K562 (cell line): ENCODE results near the gene C17orf50. TPM values are rescaled to one million over a fixed set of nuclear protein-coding genes. Genes with fewer than 3 reads are reported as not detected.

Experiments
- ARID2 ChIP-seq: fragments of 450-650 bp; IDR thresholded peaks from 2 replicates; pipeline ENCODE4 v1.6.1; 2017; ENCODE audit warnings: antibody characterized with exemption, mild to moderate bottlenecking
- CAMTA2 ChIP-seq: fragments of 250-450 bp; sonication (Bioruptor Pico); conservative IDR thresholded peaks from 2 replicates; pipeline ENCODE4 v1.5.1; 2022
- CBX2 ChIP-seq: fragments of 200-600 bp; sonication (generic); IDR thresholded peaks from one replicate; pipeline ENCODE4 v1.6.1; 2012; ENCODE audit warnings: mild to moderate bottlenecking, low read length, inconsistent platforms; ENCODE audit not compliant: insufficient read depth, poor library complexity, severe bottlenecking
- CHD4 ChIP-seq: fragments of 200-600 bp; sonication (generic); IDR thresholded peaks from 3 replicates; pipeline ENCODE4 v1.6.1; 2012; ENCODE audit warnings: low read depth, mild to moderate bottlenecking, mixed read lengths, low read length, inconsistent platforms; ENCODE audit not compliant: insufficient read depth, insufficient replicate concordance, poor library complexity, severe bottlenecking
- DACH1 ChIP-seq: fragments of 450-650 bp; IDR thresholded peaks from 2 replicates; pipeline ENCODE4 v1.6.1; 2018; ENCODE audit not compliant: partially characterized antibody
- EP300 ChIP-seq: IDR thresholded peaks from 2 replicates; pipeline ENCODE4 v1.6.1; 2012; ENCODE audit warnings: low read length, improper control_type of control experiment
- HEY1 ChIP-seq: fragments of 250-450 bp; sonication (Bioruptor Pico); IDR thresholded peaks from 2 replicates; pipeline ENCODE4 v1.5.0; 2020; ENCODE audit warnings: mild to moderate bottlenecking, moderate library complexity, borderline replicate concordance
- HIVEP1 ChIP-seq: fragments of 250-450 bp; sonication (Bioruptor Pico); IDR thresholded peaks from 2 replicates; pipeline ENCODE4 v1.4.0; 2020; ENCODE audit warnings: mild to moderate bottlenecking
- MAZ ChIP-seq, 2 experiments: fragments of 450-650 bp in 1 of 2; sonication (generic) in 1 of 2; formaldehyde crosslinking; IDR thresholded peaks in 1 of 2; conservative IDR thresholded peaks in 1 of 2; 2 replicates each; pipeline versions ENCODE4 v1.4.0 to v1.5.0; 2020; ENCODE audit warnings: mild to moderate bottlenecking in 1 of 2, missing genetic modification reagents in 1 of 2
- POLR3G ChIP-seq: IDR thresholded peaks from 2 replicates; pipeline ENCODE4 v1.6.1; 2011; ENCODE audit not compliant: insufficient read length, insufficient replicate concordance; ENCODE audit errors: extremely low read depth
- SP2 ChIP-seq: IDR thresholded peaks from 2 replicates; pipeline ENCODE4 v1.6.1; 2011; ENCODE audit warnings: mild to moderate bottlenecking, low read depth, low read length, moderate library complexity; ENCODE audit not compliant: poor library complexity, severe bottlenecking; ENCODE audit errors: extremely low read depth
- TSC22D4 ChIP-seq: fragments of 450-650 bp; IDR thresholded peaks from 2 replicates; pipeline ENCODE4 v1.6.1; 2016; ENCODE audit warnings: missing genetic modification characterization, missing biosample characterization, control low read depth
- ZBTB1 ChIP-seq: sonication (generic); formaldehyde crosslinking; IDR thresholded peaks from 2 replicates; pipeline ENCODE4 v1.8.1; 2023; ENCODE audit warnings: missing genetic modification reagents, low read depth, mild to moderate bottlenecking, borderline replicate concordance
- ZNF354B ChIP-seq: fragments of 250-450 bp; sonication (Bioruptor Pico); IDR thresholded peaks from 2 replicates; pipeline ENCODE4 v1.4.0; 2020
- ZNF785 ChIP-seq: fragments of 250-450 bp; sonication (Bioruptor Pico); IDR thresholded peaks from 2 replicates; pipeline ENCODE4 v1.4.0; 2020; ENCODE audit warnings: mild to moderate bottlenecking
- polyA plus RNA-seq, 8 experiments: library from polyadenylated mRNA; depleted of rRNA in 4 of 8; stranded (reverse) in 5 of 8; unstranded in 3 of 8; fragments of >200 nt; fragmentation: Nextera tagmentation in 2 of 8; fragmentation: Illumina TruSeq in 1 of 8; extraction: Ambion mirVana in 2 of 8; extraction: Trizol in 1 of 8; gene quantifications; 2 replicates each; pipeline versions ENCODE4 v1.2.1 to v1.2.3, GENCODE V29; 2011 to 2014; ENCODE audit warnings: inconsistent platforms in 1 of 8, missing spikeins in 1 of 8
- total RNA-seq, 7 experiments: library from RNA; depleted of rRNA in 6 of 7; stranded (reverse); fragments of >200 nt in 6 of 7; fragmentation: Illumina TruSeq in 2 of 7; extraction: Trizol in 2 of 7; gene quantifications; 2 replicates each; pipeline versions ENCODE4 v1.2.1 to v1.2.3, GENCODE V29; 2011 to 2021; ENCODE audit warnings: low replicate concordance in 1 of 7
- TF ChIP-seq, protein P1 (sequence below): fragments of 450-650 bp; IDR thresholded peaks from 2 replicates; pipeline ENCODE4 v1.7.1; 2018; ENCODE audit warnings: mild to moderate bottlenecking, low read depth; ENCODE audit not compliant: partially characterized antibody
- TF ChIP-seq, protein P2 (sequence below): fragments of 200-400 bp; formaldehyde crosslinking; IDR thresholded peaks from 2 replicates; pipeline ENCODE4 v1.6.1; 2017; ENCODE audit warnings: mild to moderate bottlenecking, low read depth, low read length, moderate library complexity
- TF ChIP-seq, protein P3 (sequence below): fragments of 250-450 bp; sonication (Bioruptor Pico); IDR thresholded peaks from 2 replicates; pipeline ENCODE4 v1.8.0; 2022; ENCODE audit warnings: inconsistent platforms, mild to moderate bottlenecking, moderate library complexity, borderline replicate concordance

The C17orf50 gene
- total and polyA plus RNA-seq, 9 of the 15 experiments (the other 6 are each of a cell fraction or from before 2014, with no cell fraction given) = not detected

DNA sequence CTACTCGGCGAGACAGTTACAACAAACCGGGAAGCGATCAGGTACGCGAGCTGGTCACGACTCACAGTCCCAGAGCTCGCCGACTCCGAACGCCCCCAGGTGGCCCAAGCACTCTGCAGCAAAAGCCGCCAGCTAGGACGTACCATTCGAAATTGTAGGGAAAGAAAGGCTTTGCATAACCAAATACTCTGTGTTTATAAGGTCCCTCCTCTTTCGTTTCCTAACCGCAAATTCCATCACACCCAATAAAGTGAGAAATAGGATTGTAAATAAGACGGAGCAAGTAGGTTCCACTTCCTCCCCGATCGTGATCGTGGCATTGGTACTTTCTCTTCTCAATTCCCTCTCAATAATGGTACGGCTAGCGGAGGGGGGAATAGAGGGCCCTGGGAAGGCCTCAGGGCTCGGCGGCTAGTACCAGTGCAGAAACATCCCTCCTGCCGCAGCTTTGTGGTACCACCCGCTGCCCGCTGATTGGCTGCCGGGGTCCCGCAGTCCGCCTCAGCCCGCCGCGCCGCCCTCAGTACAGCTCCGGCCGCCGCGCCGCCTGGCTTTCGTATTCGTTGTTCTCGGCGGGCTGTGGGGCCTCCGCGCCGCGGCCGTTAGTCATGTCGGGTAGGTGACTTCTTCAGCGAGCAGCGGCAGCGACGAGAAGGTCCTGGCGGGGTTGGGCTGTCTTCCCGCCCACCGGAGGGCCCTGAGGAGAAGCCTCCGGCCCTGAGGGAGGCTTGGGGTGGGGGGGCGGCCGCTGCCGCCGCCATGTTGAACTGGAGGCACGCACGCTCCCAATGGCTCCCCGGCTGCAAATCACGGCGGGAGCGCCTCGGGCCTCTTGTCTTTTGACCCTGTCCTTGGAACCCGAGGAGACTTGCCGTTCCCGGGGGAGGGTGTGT lies 48.5 kb downstream of the C17orf50 start, which contains the start of gene TAF15 (continued):
- TF ChIP-seq, protein P1, sequence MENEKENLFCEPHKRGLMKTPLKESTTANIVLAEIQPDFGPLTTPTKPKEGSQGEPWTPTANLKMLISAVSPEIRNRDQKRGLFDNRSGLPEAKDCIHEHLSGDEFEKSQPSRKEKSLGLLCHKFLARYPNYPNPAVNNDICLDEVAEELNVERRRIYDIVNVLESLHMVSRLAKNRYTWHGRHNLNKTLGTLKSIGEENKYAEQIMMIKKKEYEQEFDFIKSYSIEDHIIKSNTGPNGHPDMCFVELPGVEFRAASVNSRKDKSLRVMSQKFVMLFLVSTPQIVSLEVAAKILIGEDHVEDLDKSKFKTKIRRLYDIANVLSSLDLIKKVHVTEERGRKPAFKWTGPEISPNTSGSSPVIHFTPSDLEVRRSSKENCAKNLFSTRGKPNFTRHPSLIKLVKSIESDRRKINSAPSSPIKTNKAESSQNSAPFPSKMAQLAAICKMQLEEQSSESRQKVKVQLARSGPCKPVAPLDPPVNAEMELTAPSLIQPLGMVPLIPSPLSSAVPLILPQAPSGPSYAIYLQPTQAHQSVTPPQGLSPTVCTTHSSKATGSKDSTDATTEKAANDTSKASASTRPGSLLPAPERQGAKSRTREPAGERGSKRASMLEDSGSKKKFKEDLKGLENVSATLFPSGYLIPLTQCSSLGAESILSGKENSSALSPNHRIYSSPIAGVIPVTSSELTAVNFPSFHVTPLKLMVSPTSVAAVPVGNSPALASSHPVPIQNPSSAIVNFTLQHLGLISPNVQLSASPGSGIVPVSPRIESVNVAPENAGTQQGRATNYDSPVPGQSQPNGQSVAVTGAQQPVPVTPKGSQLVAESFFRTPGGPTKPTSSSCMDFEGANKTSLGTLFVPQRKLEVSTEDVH = peak; percentile 18
- TF ChIP-seq, protein P2, sequence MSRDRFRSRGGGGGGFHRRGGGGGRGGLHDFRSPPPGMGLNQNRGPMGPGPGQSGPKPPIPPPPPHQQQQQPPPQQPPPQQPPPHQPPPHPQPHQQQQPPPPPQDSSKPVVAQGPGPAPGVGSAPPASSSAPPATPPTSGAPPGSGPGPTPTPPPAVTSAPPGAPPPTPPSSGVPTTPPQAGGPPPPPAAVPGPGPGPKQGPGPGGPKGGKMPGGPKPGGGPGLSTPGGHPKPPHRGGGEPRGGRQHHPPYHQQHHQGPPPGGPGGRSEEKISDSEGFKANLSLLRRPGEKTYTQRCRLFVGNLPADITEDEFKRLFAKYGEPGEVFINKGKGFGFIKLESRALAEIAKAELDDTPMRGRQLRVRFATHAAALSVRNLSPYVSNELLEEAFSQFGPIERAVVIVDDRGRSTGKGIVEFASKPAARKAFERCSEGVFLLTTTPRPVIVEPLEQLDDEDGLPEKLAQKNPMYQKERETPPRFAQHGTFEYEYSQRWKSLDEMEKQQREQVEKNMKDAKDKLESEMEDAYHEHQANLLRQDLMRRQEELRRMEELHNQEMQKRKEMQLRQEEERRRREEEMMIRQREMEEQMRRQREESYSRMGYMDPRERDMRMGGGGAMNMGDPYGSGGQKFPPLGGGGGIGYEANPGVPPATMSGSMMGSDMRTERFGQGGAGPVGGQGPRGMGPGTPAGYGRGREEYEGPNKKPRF = no peak
- TF ChIP-seq ARID2 = no peak
- TF ChIP-seq HEY1 (CRISPR knock-in tag) = no peak
- TF ChIP-seq DACH1 = no peak
- TF ChIP-seq CBX2 = no peak
- TF ChIP-seq TSC22D4 (tag) = no peak
- no peak for TF ChIP-seq ZNF354B (CRISPR knock-in tag)
- no peak for TF ChIP-seq ZNF785 (CRISPR knock-in tag)
- no peak for TF ChIP-seq CHD4
- 0 out of 2 replicates have a peak, but pooled peaks have one; percentile 13 for TF ChIP-seq ZBTB1
- TF ChIP-seq HIVEP1 (CRISPR knock-in tag) = 0 out of 2 replicates have a peak, but pooled peaks have one; percentile 29
- TF ChIP-seq EP300 = no peak
- TF ChIP-seq MAZ (CRISPR knock-in tag; conservative IDR thresholded peaks at IDR 0.05 in 1 of 2, IDR thresholded peaks at IDR 0.05 in 1 of 2) = peak; percentile 67 to 85
- peak; percentile 17 for TF ChIP-seq SP2
- no peak for TF ChIP-seq CAMTA2 (CRISPR knock-in tag)
- TF ChIP-seq POLR3G = no peak
- TF ChIP-seq, protein P3, sequence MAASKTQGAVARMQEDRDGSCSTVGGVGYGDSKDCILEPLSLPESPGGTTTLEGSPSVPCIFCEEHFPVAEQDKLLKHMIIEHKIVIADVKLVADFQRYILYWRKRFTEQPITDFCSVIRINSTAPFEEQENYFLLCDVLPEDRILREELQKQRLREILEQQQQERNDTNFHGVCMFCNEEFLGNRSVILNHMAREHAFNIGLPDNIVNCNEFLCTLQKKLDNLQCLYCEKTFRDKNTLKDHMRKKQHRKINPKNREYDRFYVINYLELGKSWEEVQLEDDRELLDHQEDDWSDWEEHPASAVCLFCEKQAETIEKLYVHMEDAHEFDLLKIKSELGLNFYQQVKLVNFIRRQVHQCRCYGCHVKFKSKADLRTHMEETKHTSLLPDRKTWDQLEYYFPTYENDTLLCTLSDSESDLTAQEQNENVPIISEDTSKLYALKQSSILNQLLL (CRISPR knock-in tag) = 0 out of 2 replicates have a peak, but pooled peaks have one; percentile 14
